CD4-positive, alpha-beta T cell treated with Interleukin-15 for 1 hour (primary cell): ENCODE data around the gene UBL7.
"Not testable (repeated sequence)": the region's sequence is repeated elsewhere in the genome, so short reads cannot be mapped to it uniquely, and the experiment has no call there.

Experiments
- DNase-seq: peaks from one replicate; pipeline ENCODE4 v3.0.0-alpha.2; 2020

UBL7 gene

DNA sequence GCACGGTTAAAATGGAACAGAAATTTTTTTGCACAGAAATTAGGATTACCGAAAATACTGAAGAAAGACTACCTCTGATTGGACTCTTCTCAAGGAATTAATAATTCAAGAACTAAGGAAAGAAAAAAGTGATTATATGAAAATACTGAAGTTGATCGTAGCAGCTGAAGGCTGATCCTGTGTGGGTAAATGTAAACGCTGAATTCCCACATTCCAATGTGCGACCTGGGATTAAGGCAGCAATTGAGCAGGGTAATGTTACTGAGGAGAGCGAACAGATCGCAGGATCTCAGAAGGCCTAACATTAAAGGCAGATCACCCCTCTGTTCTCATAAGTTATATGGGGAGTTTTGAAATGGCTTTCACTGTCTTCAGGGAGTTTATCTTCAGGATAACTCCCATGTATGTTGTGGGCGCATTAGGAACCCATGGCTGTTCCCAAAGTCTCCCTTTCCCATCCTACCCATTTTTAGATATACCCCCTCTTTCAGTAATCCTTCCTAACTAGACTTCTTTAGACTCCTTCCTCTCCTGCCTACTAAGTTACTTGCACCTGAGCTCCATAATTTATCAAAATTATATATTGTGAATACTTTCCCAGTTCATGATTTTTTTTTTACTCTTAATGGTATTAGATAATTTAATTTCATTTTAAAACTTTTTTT is 1.0 kb upstream of the UBL7 start:
- DNase-seq: no peak

DNA sequence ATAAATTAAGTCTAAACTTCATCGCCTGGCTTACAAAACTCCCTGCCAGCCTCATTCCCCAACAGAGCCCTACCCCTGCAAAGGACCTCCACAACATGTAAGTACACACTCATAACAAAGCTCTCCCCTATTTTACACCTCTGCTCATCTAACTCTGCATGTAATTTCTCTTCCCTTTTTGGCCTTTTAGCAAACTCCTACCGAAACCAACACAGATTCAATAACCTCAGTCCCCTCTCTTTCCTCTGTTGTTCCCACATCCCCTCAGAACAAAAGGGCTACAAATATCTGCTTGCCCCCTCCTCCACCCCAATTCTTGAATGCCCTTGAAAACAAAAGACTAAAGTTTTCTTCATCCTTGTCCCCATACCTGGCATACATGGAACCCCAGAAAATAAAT is 662 bp downstream of the UBL7 start:
- no peak for DNase-seq

DNA sequence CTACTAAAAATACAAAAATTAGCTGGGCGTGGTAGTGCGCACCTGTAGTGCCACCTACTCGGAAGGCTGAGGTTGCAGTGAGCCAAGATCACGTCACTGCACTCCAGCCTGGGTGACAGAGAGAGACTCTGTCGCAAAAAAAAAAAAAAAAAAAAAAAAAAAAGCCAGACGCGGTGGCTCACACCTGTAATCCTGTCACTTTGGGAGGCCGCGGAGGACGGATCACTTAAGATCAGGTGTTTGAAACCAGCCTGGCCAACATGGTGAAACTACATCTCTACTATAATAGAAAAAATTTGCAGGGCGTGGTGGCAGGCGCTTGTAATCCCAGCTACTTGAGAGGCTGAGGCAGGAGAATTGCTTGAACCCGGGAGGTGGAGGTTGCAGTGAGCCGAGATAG is 1.2 kb downstream of the UBL7 start:
- not testable (repeated sequence) for DNase-seq

DNA sequence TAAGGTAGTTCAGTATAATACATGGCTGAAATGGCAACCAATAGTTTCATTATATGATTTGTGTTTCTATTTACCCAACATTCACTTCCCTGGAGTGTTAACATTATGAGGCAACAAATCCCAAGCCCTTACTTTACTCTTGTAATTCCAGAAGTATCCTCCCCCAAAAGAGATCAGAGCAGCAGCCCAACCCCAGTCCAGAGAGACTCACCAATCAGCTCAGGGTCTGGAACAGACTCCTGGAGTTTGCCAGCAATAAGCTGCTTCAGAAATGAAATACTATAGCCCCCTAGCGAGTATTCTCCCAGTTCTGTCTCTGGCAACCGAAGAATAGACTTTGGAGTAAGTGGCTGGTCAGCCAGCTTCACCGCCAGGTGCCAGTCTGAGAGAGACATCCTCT is 2.5 kb downstream of the UBL7 start:
- DNase-seq: no peak

DNA sequence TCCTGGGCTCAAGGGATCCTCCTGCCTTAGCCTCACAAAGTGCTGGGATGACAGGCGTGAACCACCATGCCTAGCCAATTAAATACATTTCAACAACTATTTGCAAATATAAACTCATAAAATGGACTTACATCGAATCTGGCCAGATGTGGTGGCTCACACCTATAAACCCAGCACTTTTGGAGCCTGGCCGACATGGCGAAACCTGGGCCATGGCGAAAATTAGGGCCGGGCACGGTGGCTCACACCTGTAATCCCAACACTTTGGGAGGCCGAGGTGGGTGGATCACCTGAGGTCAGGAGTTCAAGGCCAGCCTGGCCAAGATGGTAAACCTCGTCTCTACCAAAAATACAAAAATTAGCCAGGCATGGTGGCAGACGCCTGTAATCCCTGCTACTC is 3.9 kb downstream of the UBL7 start:
- not testable (repeated sequence) for DNase-seq

DNA sequence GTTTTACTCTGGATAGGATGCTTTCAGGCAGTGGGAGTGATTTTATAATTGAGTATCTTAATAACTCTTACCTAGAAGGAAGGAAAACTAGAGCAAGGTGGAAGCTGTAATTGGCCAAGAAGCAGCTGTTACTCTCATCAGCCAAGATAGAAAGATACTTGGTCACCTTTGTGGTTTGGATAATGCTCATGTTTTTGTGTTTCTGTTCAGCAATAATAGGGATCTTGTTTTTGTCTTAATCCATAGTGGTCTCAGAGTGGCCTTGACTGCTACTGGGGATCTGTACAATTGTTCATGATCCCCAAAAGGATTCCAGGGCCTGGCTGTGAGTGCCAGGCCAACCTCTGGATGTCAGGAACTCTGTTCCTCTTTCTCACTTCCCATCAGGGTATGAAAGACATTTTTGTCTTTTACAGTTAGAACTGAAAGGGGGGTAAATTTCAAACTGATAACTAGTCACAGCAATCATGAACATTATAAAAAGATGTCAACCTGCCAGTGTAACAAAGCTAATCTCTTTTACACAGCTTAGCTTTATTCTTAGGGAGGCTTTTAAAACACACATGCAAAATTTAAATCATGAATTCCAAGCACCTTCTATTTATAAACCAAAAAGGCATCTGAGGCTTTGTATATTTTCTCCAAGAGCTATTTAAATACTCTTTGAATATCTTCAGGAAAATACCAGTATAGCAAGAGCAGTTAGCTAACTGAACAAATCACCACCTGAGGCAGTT is 6.0 kb downstream of the UBL7 start:
- no peak for DNase-seq

DNA sequence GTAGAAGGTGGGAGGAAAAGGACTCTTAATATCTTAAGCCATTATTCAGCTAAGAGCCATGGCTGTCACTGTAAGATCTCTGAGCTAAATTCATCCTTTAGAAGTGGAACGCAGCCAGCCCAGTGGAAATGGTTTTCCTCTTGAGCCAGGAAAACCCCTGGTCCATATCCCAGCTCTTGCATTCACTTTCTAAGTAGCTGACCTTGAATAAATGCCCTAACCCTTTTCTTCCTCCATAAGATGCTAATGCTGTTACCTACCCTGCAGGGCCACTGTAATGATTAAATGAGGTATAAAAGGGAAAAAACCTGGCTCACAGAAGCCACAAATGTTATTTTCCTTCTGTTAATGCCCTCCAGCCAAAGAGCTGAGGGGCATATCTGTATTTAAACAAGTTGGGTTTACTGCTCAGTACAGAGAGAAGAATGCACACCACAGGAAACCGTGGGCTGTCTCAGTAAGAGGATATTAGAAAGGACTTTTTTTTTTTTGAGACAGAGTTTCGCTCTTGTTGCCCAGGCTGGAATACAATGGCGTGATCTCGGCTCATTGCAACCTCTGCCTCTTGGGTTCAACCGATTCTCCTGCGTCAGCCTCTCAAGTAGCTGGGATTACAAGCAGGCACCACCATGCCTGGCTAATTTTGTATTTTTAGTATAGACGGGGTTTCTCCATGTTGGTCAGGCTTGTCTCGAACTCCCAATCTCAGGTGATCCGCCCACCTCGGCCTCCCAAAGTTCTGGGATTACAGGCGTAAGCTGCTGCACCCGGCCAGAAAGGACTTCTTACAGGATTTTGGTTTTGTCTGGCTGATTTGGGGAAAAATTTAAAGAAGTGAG is 6.8 kb downstream of the UBL7 start:
- DNase-seq: no peak

DNA sequence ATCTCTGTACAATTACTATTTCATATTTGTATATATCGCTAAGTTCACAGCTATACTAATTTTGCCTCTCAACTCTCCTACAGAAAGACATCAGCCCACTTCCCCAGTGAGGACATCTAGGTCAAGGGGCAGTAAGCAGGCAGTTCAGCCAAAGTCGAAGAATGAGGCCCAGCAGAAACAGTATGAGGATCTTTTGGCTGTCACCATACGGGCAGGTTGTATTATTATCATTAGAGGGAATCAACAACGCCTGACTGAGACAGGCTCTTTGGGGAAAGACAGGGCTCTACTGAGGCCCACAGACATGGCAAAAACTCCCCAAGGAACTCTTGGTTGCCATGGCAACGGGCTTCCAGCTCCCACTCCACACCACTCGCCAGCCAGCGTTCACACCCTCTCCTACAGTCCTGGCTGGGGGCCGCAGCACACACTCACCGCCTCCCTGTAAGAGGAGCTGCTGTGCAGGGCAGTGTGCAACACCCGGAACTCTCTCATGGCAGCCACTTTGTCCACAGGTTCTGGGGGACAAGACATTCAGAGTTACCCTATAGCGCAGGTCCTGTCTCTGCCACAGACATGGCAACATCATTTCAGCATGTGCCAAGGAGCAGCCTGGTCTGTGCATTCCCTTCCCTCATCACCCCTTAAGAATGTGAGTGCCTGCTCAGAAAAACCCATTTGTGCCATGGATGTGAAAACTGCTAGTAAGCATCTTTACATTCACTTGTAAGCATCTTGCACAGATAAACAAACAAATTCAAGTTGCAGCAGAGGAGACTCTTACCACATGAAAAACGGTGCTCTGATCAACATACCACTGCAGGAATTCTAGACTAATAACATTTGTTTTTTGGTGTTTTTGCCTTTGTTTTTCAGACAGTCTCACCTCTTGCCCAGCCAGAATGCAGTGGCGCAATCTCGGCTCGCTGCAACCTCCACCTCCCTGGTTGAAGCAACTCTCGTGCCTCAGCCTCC is 8.8 kb downstream of the UBL7 start:
- DNase-seq: no peak

DNA sequence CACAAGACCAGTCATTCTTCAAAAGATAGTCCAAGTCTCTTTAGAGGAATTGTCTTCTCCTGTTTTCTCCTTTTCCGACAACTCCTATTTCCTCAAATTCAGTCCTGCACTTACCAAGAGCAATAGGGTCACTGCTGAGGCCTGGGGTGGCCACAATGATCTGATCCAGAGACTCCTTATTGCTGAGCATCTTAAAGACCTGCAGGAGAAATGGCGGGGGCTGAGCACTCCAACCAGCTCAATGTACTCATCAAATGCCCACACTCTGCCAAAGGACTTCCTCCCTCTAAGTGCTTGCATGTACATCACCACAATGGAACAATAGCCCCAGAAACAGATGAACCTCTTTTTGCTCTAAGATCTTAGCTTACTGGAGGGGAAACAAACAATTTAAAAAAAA is 9.6 kb downstream of the UBL7 start:
- no peak for DNase-seq

DNA sequence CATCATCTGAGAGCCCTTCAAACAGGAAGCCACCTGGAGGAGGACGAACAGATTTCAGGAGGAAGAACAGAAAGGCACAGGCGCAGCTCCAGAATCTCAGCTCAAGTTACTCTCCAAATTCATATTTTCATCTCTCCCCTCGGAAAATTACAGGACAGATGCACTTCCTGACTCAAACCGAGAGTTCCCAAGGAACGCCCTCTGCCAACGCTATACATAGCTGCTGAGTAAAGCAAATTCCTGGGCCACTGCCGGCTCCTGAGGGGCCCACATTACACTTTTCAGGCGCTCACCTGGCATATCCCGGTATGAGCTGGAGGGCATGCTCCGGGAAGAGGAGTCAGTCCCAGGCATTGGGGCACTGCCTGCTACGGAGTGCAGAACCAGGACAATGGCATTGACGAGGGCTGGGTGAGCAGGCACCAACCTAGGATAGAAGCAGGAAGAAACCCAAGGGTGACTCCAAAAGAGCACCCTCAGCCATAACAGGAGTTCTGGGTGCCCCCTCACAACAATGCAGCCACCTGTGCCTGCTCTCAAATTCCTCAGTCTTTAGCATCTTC is 11.2 kb downstream of the UBL7 start:
- DNase-seq: no peak

DNA sequence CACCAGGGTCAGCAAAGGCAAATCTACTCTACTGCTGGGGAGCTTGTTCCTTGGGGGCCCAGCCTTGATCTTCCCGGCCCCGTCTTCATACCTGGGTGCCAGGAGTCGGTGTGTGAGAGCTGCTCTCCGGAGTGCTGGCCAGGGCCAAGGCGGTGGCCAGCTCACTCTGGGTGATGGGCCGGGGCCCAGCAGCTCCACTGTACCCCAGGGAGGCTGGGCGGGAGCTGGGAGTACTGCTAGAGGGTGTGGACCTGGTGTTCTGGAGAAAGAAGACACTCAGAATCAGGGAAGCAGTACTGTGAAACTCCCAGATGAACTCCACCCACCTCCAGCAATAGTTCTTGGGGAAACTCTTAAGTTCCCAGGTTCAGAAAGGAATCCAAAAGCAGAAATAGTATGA is 11.9 kb downstream of the UBL7 start:
- DNase-seq: no peak

DNA sequence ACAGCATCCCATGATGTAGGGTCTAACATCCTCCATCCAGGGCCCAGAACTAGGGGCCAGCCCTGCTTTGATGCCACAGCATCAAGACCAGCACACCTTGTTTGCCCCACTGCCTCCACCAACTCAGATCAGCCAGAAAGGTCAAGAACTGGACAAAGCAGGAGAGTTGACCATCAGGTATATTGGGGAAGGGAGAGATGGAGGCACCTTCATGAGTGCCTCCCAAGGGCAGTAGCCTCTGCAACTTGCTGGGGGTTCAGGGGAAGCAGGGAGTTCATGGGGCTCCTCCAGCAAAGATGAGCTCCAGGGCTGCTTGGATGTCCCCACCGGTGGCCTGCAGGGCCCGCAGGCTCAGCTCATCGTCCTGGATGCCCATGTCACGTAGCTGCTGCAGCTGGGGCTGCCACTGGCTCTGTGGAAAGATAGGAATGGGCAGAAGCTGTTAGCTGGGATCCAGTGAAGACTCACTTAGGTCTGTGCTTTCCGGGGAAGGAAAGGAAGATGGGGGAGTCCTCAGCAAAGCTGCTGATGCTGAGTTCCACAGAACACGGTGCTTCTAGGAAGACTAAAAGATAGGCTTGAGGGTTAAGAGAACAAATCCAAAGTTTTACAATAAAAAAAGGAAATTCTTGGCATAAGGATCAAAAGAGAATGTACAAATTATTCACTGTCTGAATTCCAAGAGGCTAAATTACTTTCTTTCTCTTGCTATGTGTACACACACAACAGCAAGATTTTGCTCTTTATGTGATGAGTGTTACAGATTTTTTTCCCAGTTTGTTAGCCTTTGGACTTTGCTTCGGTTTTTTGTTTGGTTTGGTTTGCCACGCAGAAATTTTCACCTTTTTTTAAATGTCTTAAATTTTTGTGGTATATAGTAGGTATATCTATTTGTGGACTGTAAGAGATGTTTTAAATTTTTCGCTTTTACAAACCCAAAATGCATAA is 14.9 kb downstream of the UBL7 start:
- DNase-seq: no peak

DNA sequence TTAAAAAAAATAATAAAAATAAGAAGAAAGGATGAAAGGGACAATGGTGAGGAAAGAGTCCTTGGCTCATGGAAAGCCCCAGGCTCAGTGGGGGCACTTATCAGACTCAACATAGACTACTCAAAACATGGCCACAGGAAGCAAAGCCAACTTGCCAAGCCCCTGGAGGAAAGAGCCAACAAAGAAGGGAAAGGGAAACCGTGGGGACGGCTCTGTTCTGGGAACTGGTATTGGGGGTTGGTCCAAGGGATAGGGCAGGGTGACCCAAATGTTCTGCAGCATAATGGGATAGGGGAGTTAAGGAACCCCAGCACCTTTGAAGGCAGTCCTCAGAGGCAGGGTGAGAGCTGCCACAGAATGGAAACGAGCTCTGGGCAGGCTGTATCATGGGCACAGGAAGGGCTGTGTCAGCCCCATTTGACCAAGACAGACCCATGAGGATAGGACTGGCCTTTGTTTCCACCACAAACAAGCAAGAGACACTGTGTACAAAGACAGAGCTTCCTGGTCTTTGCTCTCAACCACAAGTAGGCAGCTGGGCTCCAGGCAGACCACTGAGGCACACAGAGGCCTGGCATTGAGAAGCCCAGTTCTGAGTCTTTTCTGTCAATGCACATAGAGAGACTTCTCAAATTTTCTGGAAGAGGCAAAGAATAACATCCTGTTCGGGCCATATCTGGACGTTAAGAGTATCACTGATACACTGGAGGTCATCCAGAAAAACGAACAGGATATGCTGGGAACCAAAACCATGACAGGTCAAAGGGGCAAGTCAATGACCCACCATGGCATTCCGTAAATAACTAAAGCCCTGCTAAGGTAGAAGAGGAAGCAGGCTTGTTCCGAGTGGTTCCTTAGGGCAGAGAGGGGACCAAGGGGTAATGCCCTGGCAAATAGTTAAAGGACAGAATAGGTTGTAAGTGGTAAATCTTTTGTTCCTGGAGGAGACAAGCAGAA is 16.6 kb downstream of the UBL7 start:
- DNase-seq: no peak

DNA sequence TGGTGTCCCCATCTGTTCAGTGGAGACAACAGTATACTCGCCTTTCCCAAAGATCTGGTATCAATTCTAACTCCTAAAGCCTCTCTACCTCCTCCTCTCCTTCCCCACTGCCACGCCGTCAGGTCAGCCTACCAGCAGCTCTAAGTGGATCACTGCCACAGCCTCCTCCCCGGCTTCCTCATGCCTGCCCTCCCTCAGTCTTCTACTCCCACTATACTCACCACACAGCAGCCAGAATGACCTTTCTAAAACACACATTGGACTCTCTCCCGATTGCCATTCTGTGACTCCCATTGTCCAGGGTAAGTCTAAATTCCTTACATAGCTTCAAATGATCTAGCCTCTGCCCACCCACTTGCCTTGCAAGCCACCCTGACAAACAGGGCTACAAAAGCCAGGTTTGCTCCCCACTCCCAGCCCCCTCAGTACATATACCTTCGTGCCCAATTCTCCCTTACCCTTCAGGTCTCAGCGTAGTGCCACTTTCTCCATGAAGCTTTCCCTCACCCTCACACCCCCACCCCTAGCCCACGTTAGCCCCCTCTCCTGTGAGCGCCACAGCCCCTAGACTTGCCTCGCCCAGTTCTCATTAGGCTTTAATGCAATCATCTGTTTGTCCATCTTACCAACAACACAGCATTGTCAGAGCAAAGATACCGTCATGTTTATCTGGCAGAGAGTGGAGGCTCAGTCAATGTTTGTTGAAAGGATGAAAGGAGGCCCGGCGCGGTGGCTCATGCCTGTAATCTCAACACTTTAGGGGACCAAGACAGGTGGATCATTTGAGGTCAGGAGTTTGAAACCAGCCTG is 17.7 kb downstream of the UBL7 start:
- DNase-seq: no peak

DNA sequence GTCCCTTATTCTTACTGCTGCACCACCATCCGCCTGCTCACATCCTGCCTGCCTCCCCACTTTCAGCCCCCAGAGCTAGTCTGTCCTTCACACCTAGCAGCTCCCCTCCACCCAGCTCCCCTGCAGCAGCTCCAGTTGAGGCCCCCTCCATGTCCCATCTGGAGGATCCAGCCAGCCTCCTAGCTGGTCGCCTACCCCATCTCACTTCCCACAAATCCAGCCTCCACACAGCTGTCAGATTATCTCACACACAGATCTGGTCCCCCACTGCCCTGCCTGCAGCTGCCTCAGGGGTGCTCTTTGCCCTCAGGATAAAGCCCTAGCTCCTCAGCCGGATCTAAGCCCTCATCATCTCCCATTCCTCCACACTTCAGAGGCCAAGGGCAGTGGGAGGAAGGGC is 18.4 kb downstream of the UBL7 start:
- no peak for DNase-seq

DNA sequence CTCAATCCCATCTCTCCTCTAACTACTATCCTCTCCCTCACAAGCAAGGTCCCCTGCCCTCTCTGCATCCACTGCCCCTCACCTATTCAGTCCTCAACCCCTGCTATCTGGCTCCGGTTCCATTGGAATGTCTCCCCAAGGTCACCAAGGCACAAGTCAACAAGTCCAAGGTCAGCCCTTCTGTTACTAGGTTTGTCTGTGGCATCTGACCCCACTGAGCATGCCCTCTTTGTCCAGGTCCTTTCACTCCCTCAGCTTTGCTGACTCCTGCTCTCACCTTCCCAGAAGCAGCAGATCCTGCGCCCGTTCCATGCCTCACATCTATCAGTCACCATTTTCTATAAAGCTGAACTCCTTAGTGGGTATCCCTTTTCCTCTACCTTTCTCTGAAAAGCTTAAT is 18.9 kb downstream of the UBL7 start:
- no peak for DNase-seq

DNA sequence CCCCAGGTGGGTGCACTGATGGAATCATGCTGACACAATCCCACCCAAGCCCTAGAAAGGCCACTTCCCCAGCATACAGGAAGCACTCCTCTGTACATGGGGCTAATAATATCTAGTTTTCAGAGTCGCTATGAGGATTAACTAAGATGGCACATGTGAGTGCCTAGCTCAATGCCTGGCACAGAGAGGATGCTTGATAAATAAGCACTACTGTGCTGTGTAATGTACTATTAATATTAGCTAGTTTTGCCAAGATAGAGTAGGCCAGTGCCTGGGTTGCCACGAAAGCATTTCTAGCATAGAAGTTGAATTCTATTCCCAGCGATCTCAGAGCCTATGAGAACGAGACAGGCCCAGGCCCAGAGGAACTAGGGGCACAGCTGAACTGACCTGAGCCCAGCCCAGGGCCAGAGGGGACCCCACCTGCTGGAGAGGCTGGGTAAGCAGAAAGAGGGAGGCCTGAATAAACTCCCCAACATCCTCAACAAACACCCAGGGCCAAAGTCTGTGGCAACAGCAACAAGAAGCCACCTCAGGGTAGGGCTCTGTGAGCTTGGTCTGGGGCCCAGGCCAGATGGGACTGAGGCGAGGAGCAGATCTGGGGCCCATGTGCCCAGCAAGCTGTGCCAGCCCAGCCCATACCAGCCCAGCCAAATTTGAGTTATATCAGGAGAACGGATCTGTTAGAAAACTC is 19.6 kb downstream of the UBL7 start:
- no peak for DNase-seq

DNA sequence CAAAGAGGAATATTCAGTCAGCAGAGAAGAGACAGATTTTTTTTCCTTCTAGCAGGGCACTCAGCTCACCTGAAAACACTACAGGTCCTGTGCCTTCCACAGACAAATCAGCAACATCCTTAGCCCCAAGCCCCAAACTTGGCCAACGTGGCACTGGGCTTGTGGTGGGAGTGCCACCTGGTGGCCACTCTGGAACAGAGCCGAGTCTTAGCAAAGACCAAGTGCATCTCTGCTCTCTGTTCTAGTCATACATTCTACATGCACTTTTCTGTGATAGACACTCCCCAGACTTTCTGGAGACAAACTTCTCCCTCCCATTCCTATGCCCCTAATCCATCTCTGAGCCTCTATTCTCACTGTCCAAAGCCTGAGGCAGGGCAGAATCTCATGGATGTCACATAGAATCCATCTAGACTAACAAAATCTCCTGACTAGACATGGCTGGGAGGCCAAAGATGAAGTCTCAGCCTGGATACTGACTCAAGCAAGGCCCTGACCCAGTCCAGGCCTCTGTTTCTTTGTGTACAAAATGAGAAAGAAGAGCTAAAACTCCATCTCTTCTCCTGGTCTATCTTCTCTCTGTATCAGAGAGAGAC is 22.1 kb downstream of the UBL7 start:
- peak; percentile 80 for DNase-seq
